Smooth muscle cell (in vitro differentiated cells): ENCODE results near the gene CDC34. TPM values are rescaled to one million over a fixed set of nuclear protein-coding genes. Genes with fewer than 3 reads are reported as not detected.

Source experiments
- DNase-seq: peaks from one replicate; lab custom pipeline; 2025; ENCODE audit not compliant: unreplicated experiment; lab: John Stamatoyannopoulos, UW
- H2AFZ ChIP-seq: fragments of 200-600 bp; sonication (generic); 2 replicates; pipeline ENCODE4 v1.6.0; 2016; ENCODE audit warnings: antibody characterized with exemption, low read depth, mild to moderate bottlenecking
- H3F3A ChIP-seq: fragments of 200-600 bp; sonication (generic); 2 replicates; pipeline ENCODE4 v1.6.0; 2017; ENCODE audit warnings: antibody characterized with exemption, low read depth
- H3K27ac ChIP-seq: fragments of 200-600 bp; sonication (generic); 2 replicates; pipeline ENCODE4 v1.5.1; 2016; ENCODE audit warnings: low read depth, mild to moderate bottlenecking
- H3K27me3 ChIP-seq: fragments of 200-600 bp; sonication (generic); 2 replicates; pipeline ENCODE4 v1.6.1; 2016; ENCODE audit warnings: low read depth, mild to moderate bottlenecking
- H3K36me3 ChIP-seq: fragments of 200-600 bp; sonication (generic); 2 replicates; pipeline ENCODE4 v1.5.1; 2016; ENCODE audit warnings: low read depth
- H3K4me1 ChIP-seq: fragments of 200-600 bp; sonication (generic); 2 replicates; pipeline ENCODE4 v1.5.1; 2016; ENCODE audit warnings: low read depth
- H3K4me2 ChIP-seq: fragments of 200-600 bp; sonication (generic); 2 replicates; pipeline ENCODE4 v1.6.0; 2016; ENCODE audit warnings: mild to moderate bottlenecking
- H3K4me3 ChIP-seq: fragments of 200-600 bp; sonication (generic); 2 replicates; pipeline ENCODE4 v1.5.1; 2016; ENCODE audit warnings: mild to moderate bottlenecking
- H3K79me2 ChIP-seq: fragments of 200-600 bp; sonication (generic); 2 replicates; pipeline ENCODE4 v1.6.0; 2016; ENCODE audit warnings: low read depth, mild to moderate bottlenecking
- H3K9ac ChIP-seq: fragments of 200-600 bp; sonication (generic); 2 replicates; pipeline ENCODE4 v1.6.0; 2016; ENCODE audit warnings: low read depth
- H3K9me3 ChIP-seq: fragments of 200-600 bp; sonication (generic); replicated peaks from 2 replicates; pipeline ENCODE4 v1.5.1; 2016; ENCODE audit warnings: low read depth
- H4K20me1 ChIP-seq: fragments of 200-600 bp; sonication (generic); 2 replicates; pipeline ENCODE4 v1.6.0; 2016; ENCODE audit warnings: low read depth
- WGBS: methylation state at CpG from one replicate; pipeline ENCODE4 v1.1.7; 2016; ENCODE audit warnings: low lambda C conversion rate; 5-methylcytosine and 5-hydroxymethylcytosine counted together
- polyA plus RNA-seq: library from polyadenylated mRNA; unstranded; fragments of >200 nt; fragmentation: Nextera tagmentation; extraction: Ambion mirVana; gene quantifications from 2 replicates; pipeline ENCODE4 v1.2.1, GENCODE V29; 2016
- total RNA-seq: library from RNA; depleted of rRNA; stranded (reverse); fragments of >200 nt; gene quantifications from 2 replicates; pipeline ENCODE4 v1.2.3, GENCODE V29; 2014
- TF ChIP-seq, protein P1 (sequence below): fragments of 200-600 bp; sonication (generic); IDR thresholded peaks from 2 replicates; pipeline ENCODE4 v1.5.1; 2017; ENCODE audit warnings: borderline replicate concordance, mild to moderate bottlenecking, antibody characterized with exemption; ENCODE audit not compliant: insufficient read depth, poor library complexity, severe bottlenecking

Gene CDC34
- total and polyA plus RNA-seq, 2 experiments from 2014 or later, result 67.7 to 151 TPM

DNA sequence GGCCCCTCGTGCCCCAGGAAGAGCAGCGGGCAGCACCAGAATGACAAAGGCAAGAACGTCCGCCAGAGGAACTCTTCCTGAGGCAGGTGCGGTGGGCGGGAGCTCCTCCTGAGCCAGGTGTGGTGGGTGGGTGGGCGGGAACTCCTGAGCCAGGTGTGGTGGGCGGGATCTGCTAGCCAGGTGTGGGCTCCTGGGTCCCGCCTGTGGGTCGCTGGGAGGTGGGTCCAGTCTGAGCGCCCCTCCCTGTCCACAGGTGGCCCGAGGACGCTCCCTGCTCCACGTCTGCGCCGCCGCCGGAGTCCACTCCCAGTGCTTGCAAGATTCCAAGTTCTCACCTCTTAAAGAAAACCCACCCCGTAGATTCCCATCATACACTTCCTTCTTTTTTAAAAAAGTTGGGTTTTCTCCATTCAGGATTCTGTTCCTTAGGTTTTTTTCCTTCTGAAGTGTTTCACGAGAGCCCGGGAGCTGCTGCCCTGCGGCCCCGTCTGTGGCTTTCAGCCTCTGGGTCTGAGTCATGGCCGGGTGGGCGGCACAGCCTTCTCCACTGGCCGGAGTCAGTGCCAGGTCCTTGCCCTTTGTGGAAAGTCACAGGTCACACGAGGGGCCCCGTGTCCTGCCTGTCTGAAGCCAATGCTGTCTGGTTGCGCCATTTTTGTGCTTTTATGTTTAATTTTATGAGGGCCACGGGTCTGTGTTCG, 51.1 kb downstream of the CDC34 start:
- Histone ChIP-seq H3K79me2 (peaks cover 29% of the 10 kb centered on the region), H3K36me3 (no peaks in the 10 kb centered on the region), H3F3A (no peaks in the 10 kb centered on the region), H3K4me3 (no peak overlapping the region), H3K9me3 (no peaks in the 10 kb centered on the region), H3K9ac (no peak overlapping the region), H3K4me1 (no peaks in the 10 kb centered on the region), H2AFZ (no peak overlapping the region), H4K20me1 (peaks cover 70% of the 10 kb centered on the region), H3K27ac (peak overlapping the region; percentile 33), H3K27me3 (no peaks in the 10 kb centered on the region), H3K4me2 (no peak overlapping the region)
- TF ChIP-seq, protein P1, sequence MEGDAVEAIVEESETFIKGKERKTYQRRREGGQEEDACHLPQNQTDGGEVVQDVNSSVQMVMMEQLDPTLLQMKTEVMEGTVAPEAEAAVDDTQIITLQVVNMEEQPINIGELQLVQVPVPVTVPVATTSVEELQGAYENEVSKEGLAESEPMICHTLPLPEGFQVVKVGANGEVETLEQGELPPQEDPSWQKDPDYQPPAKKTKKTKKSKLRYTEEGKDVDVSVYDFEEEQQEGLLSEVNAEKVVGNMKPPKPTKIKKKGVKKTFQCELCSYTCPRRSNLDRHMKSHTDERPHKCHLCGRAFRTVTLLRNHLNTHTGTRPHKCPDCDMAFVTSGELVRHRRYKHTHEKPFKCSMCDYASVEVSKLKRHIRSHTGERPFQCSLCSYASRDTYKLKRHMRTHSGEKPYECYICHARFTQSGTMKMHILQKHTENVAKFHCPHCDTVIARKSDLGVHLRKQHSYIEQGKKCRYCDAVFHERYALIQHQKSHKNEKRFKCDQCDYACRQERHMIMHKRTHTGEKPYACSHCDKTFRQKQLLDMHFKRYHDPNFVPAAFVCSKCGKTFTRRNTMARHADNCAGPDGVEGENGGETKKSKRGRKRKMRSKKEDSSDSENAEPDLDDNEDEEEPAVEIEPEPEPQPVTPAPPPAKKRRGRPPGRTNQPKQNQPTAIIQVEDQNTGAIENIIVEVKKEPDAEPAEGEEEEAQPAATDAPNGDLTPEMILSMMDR, result no peak
- 67% methylated on average over 30 of the region's 31 CpGs for WGBS
- no peak for DNase-seq

- 91% methylated on average over 27 of the region's 27 CpGs for WGBS
- no peak for DNase-seq
- H3K27me3 ChIP-seq, result peaks cover 5% of the 10 kb centered on the region
- H3K4me1 ChIP-seq, result no peaks in the 10 kb centered on the region
- peak overlapping the region; percentile 33 for H3K27ac ChIP-seq
- no peaks in the 10 kb centered on the region for H3F3A ChIP-seq
- peaks cover 63% of the 10 kb centered on the region for H4K20me1 ChIP-seq
- H3K9me3 ChIP-seq, result no peaks in the 10 kb centered on the region
- TF ChIP-seq, protein P1, result no peak
- H2AFZ ChIP-seq, result no peak overlapping the region
- H3K79me2 ChIP-seq, result peaks cover 22% of the 10 kb centered on the region
- no peak overlapping the region for H3K9ac ChIP-seq
- no peak overlapping the region for H3K4me2 ChIP-seq
- no peak overlapping the region for H3K4me3 ChIP-seq
- no peaks in the 10 kb centered on the region for H3K36me3 ChIP-seq
Observed at GRCh38 chr19:583198-583967, 51.8 kb downstream of the CDC34 start.

DNA sequence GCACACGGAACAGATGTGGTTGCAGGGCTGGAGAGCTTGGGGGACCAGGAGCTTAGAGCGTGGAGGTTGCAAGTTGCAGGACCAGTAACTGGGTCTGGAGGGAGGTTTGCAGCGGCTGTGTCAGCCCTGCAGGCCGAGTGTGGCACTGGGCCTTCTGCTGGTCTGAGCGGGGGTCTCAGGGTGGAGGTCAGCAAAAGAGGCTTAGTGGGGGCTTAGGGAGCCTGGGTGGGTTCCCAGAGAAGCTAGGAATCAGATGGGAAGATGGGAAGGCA, 52.3 kb downstream of the CDC34 start:
- TF ChIP-seq, protein P1, result no peak
- peaks cover 10% of the 10 kb centered on the region for H3K27me3 ChIP-seq
- peaks cover 17% of the 10 kb centered on the region for H3K79me2 ChIP-seq
- no peak overlapping the region for H3K4me3 ChIP-seq
- no peaks in the 10 kb centered on the region for H3F3A ChIP-seq
- no peak overlapping the region for H3K4me2 ChIP-seq
- no peaks in the 10 kb centered on the region for H3K4me1 ChIP-seq
- no peaks in the 10 kb centered on the region for H3K36me3 ChIP-seq
- DNase-seq, result no peak
- H3K27ac ChIP-seq, result no peak overlapping the region
- peaks cover 57% of the 10 kb centered on the region for H4K20me1 ChIP-seq
- H2AFZ ChIP-seq, result no peak overlapping the region
- H3K9me3 ChIP-seq, result no peaks in the 10 kb centered on the region
- no peak overlapping the region for H3K9ac ChIP-seq
- 82% methylated on average over 5 of the region's 5 CpGs for WGBS
